ENCODE results near the gene CRB1. TPM values are rescaled to one million over a fixed set of nuclear protein-coding genes. Genes with fewer than 3 reads are reported as not detected.

The CRB1 gene
- total RNA-seq, 1 experiment from 2014 or later, result not detected

GRCh38 chr1:197358959-197359358 is 90.9 kb downstream of the CRB1 start:
- Histone ChIP-seq H3K9ac (ENCODE audit: extremely low read depth, insufficient read length, low read length) (no peak overlapping the region), H4K8ac (replicated peaks; ENCODE audit: insufficient read length, low read depth, low read length) (no peak overlapping the region), H3K79me1 (ENCODE audit: insufficient read depth, low read depth, low read length, poor library complexity, severe bottlenecking) (no peaks in the 10 kb centered on the region), H4K20me1 (ENCODE audit: control insufficient read depth, insufficient read depth, insufficient read length) (no peaks in the 10 kb centered on the region), H4K91ac (ENCODE audit: insufficient read length, low read depth, low read length) (no peak overlapping the region), H3K9me3 (ENCODE audit: control insufficient read depth, low read depth, low read length) (no peaks in the 10 kb centered on the region), H2AFZ (ENCODE audit: low read length) (no peak overlapping the region), H3K79me2 (ENCODE audit: insufficient read depth, low read length) (no peaks in the 10 kb centered on the region), H3K56ac (ENCODE audit: insufficient read length, low read depth, low read length) (no peak overlapping the region), H2BK5ac (ENCODE audit: insufficient read length, low read length) (no peak overlapping the region), H3K14ac (ENCODE audit: insufficient read depth, low read length) (no peak overlapping the region), H2BK12ac (ENCODE audit: insufficient read length, low read depth, low read length) (no peak overlapping the region), H3T11ph (ENCODE audit: low read length) (no peak overlapping the region), H3K18ac (ENCODE audit: insufficient read length, low read depth, low read length) (no peak overlapping the region), H3K27me3 (ENCODE audit: insufficient read depth, low read length) (no peaks in the 10 kb centered on the region), H2AK5ac (ENCODE audit: insufficient read length, low read length) (no peak overlapping the region), H3K4ac (ENCODE audit: low read depth, low read length) (no peak overlapping the region), H3K27ac (ENCODE audit: insufficient read length, low read depth, low read length) (no peak overlapping the region), H3K4me1 (ENCODE audit: insufficient read depth, low read length) (no peaks in the 10 kb centered on the region), H2BK20ac (ENCODE audit: low read depth, low read length, poor library complexity, severe bottlenecking) (no peak overlapping the region), H4K5ac (ENCODE audit: insufficient read length, low read depth, low read length) (no peak overlapping the region), H3K23ac (ENCODE audit: insufficient read length, low read depth, low read length) (no peak overlapping the region), H2BK120ac (ENCODE audit: low read depth, low read length, poor library complexity, severe bottlenecking) (no peak overlapping the region), H3K4me2 (ENCODE audit: insufficient read depth, insufficient read length, low read length) (no peak overlapping the region), H2BK15ac (ENCODE audit: low read depth, low read length) (no peak overlapping the region), H3K23me2 (ENCODE audit: insufficient read length, low read depth, low read length, poor library complexity, severe bottlenecking) (no peaks in the 10 kb centered on the region)
- Mint-ChIP-seq H3K27ac (no peak overlapping the region), H3K4me1 (no peaks in the 10 kb centered on the region), H3K4me3 (no peak overlapping the region), H3K9me3 (no peaks in the 10 kb centered on the region), H3K27me3 (ENCODE audit: low read depth) (no peaks in the 10 kb centered on the region), H3K36me3 (ENCODE audit: insufficient read depth in 1 of 3, low read depth in 3 of 3) (no peaks in the 10 kb centered on the region)
- no peak for TF ChIP-seq CTCF (conservative IDR thresholded peaks at IDR 0.05)
- DNase-seq, result no peak
- no CpG with 5 or more reads among the region's 1 CpG for WGBS (ENCODE audit: extremely low coverage, insufficient read length, low lambda C conversion rate)
